CD4-positive, CD25-positive, alpha-beta regulatory T cell (primary cell): ENCODE results near the gene KCNK18. TPM values are rescaled to one million over a fixed set of nuclear protein-coding genes. Genes with fewer than 3 reads are reported as not detected.

Source experiments
- ATAC-seq, 2 donors: fragments of 150-1000 bp; cut with Tn5 transposase; one replicate each; pipeline ENCODE4 v1.10.0; 2021; ENCODE audit warnings: low read depth in 2 of 2, moderate number of reproducible peaks in 2 of 2, moderate library complexity in 1 of 2
- DNase-seq, 3 donors: peaks; one replicate each; pipeline versions ENCODE4 v3.0.0 to v3.0.0-alpha.2; 2012 to 2022; ENCODE audit warnings: mixed read lengths in 1 of 3
- H3K27ac ChIP-seq: one replicate; pipeline ENCODE4 v1.7.0; 2013; ENCODE audit warnings: mild to moderate bottlenecking, low read length; ENCODE audit not compliant: insufficient read depth, poor library complexity, severe bottlenecking
- H3K27me3 ChIP-seq: one replicate; pipeline ENCODE4 v1.7.0; 2013; ENCODE audit warnings: low read length; ENCODE audit not compliant: control insufficient read depth, insufficient read depth
- H3K36me3 ChIP-seq: one replicate; pipeline ENCODE4 v1.7.0; 2013; ENCODE audit warnings: mild to moderate bottlenecking, low read length, moderate library complexity; ENCODE audit not compliant: control insufficient read depth, insufficient read depth
- H3K4me1 ChIP-seq: 2 replicates; pipeline ENCODE4 v1.7.0; 2013; ENCODE audit warnings: mild to moderate bottlenecking, low read length; ENCODE audit not compliant: insufficient read depth, control insufficient read depth, poor library complexity, severe bottlenecking
- H3K4me3 ChIP-seq: one replicate; pipeline ENCODE4 v1.7.0; 2013; ENCODE audit warnings: low read depth, mild to moderate bottlenecking, low read length, moderate library complexity
- H3K9me3 ChIP-seq, 2 experiments: 1 replicate in 1 of 2; 2 replicates in 1 of 2; pipeline ENCODE4 v1.7.0; 2013; ENCODE audit warnings: low read length in 2 of 2, mild to moderate bottlenecking in 1 of 2, moderate library complexity in 1 of 2; ENCODE audit not compliant: control insufficient read depth in 2 of 2
- H3K27ac Mint-ChIP-seq, 3 donors: one replicate each; pipeline ENCODE4 v1.8.0; 2020 to 2022; ENCODE audit warnings: mild to moderate bottlenecking in 3 of 3, mixed read lengths in 3 of 3, moderate library complexity in 2 of 3
- H3K27me3 Mint-ChIP-seq: one replicate; pipeline ENCODE4 v1.8.0; 2022; ENCODE audit warnings: mild to moderate bottlenecking, mixed read lengths
- H3K36me3 Mint-ChIP-seq: one replicate; pipeline ENCODE4 v1.8.0; 2020; ENCODE audit warnings: mixed read lengths
- H3K4me1 Mint-ChIP-seq, 4 donors: one replicate each; pipeline ENCODE4 v1.8.0; 2020 to 2022; ENCODE audit warnings: mixed read lengths in 4 of 4, mild to moderate bottlenecking in 1 of 4
- H3K4me3 Mint-ChIP-seq, 4 donors: one replicate each; pipeline ENCODE4 v1.8.0; 2020 to 2022; ENCODE audit warnings: mild to moderate bottlenecking in 4 of 4, mixed read lengths in 4 of 4, moderate library complexity in 3 of 4
- H3K9me3 Mint-ChIP-seq, 7 donors: one replicate each; pipeline ENCODE4 v1.8.0; 2020 to 2022; ENCODE audit warnings: mixed read lengths in 7 of 7, mild to moderate bottlenecking in 3 of 7, moderate library complexity in 2 of 7
- polyA plus RNA-seq, 4 donors: library from polyadenylated mRNA; unstranded; fragments of 300-500 nt; fragmentation: Illumina TruSeq; gene quantifications; one replicate each; pipeline ENCODE4 v1.2.3, GENCODE V29; 2021
- total RNA-seq: library from RNA; stranded (reverse); gene quantifications from one replicate; pipeline ENCODE4 v1.2.3, GENCODE V29; 2022

Gene KCNK18
- total and polyA plus RNA-seq, 5 donors from 2014 or later: not detected

- no peaks in the 10 kb centered on the region for H3K4me1 ChIP-seq
- no peak overlapping the region for H3K27ac Mint-ChIP-seq
- no peaks in the 10 kb centered on the region for H3K36me3 Mint-ChIP-seq
- peaks cover 0 to 5% (median 3%) of the 10 kb centered on the region in 4 donors for H3K4me1 Mint-ChIP-seq
- H3K9me3 ChIP-seq: no peaks in the 10 kb centered on the region
- H3K27me3 Mint-ChIP-seq: peaks cover 38% of the 10 kb centered on the region
- no peak for ATAC-seq
- no peaks in the 10 kb centered on the region for H3K36me3 ChIP-seq
- no peak overlapping the region for H3K4me3 ChIP-seq
- H3K4me3 Mint-ChIP-seq: no peak overlapping the region
- no peaks in the 10 kb centered on the region for H3K27me3 ChIP-seq
- no peak overlapping the region for H3K27ac ChIP-seq
- DNase-seq: no peak
- peaks cover 0 to 6% (median 0%) of the 10 kb centered on the region in 7 donors for H3K9me3 Mint-ChIP-seq
Measured at GRCh38 chr10:117239721-117240620, 42.7 kb downstream of the KCNK18 start.

GRCh38 chr10:117240621-117241529 is 43.6 kb downstream of the KCNK18 start, which contains the start of gene SLC18A2:
SLC18A2 (plus strand) TSS chr10:117241114; CDS start chr10:117241694, 580 bp downstream.
- peaks cover 38% of the 10 kb centered on the region for H3K27me3 Mint-ChIP-seq
- H3K4me3 ChIP-seq: no peak within 1 kb of the TSS
- no peaks in the 10 kb centered on the region for H3K4me1 ChIP-seq
- H3K9me3 ChIP-seq: no peaks in the 10 kb centered on the region
- ATAC-seq (no peak), DNase-seq (no peak)
- no peak within 1 kb of the TSS for H3K27ac Mint-ChIP-seq
- no peaks in the 10 kb centered on the region for H3K27me3 ChIP-seq
- H3K27ac ChIP-seq: no peak within 1 kb of the TSS
- peaks cover 0 to 4% (median 0%) of the 10 kb centered on the region in 7 donors for H3K9me3 Mint-ChIP-seq
- peak within 1 kb of the TSS in 1 of 4 donors; percentile 74 for H3K4me3 Mint-ChIP-seq
- H3K4me1 Mint-ChIP-seq: peaks cover 0 to 5% (median 3%) of the 10 kb centered on the region in 4 donors
- H3K36me3 ChIP-seq: no peaks in the 10 kb centered on the region
- H3K36me3 Mint-ChIP-seq: no peaks in the 10 kb centered on the region

DNA sequence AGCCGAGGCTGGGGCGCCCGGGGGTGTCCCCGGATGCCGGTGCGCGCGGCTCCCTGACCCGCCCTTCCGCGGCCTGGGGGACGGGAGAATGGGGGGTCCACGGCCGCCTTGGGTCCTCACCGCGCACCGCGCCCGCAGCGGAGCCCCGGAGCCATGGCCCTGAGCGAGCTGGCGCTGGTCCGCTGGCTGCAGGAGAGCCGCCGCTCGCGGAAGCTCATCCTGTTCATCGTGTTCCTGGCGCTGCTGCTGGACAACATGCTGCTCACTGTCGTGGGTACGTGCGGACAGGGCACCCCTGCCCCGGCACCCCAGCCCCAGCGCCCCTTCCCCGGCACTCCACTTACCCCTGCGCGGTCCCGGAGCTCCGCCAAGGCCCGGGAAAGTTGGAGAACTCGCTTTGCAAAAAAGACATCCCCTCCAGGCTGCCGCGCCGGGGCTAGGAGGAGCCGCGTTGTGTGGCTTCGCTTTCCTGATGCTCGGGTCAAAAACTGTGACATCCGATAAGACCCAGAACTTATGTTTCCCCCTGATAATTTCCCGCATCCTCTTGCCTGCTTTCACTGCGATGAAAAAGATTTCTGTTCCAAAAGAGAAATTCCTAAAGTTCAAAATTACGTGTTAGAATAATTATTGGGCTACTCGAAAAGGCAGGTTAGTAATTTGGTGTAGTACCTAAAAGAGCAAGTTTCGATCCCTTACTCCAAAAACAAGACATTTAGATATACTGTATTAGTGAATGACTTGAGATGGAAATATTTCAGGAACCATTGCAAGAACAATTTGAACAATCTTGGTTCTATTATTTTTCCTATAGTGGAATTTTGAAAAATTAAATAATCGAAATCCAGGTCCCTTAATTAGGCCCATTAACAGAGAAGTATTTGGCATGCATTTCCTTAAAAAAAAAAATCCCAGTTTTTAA is 44.5 kb downstream of the KCNK18 start:
- DNase-seq: no peak
- peaks cover 0 to 5% (median 3%) of the 10 kb centered on the region in 4 donors for H3K4me1 Mint-ChIP-seq
- H3K36me3 ChIP-seq: no peaks in the 10 kb centered on the region
- H3K9me3 Mint-ChIP-seq: peaks cover 0 to 4% (median 0%) of the 10 kb centered on the region in 7 donors
- no peak overlapping the region for H3K4me3 ChIP-seq
- H3K36me3 Mint-ChIP-seq: no peaks in the 10 kb centered on the region
- H3K27me3 Mint-ChIP-seq: peaks cover 37% of the 10 kb centered on the region
- H3K9me3 ChIP-seq: no peaks in the 10 kb centered on the region
- H3K4me1 ChIP-seq: no peaks in the 10 kb centered on the region
- no peaks in the 10 kb centered on the region for H3K27me3 ChIP-seq
- no peak for ATAC-seq
- peak overlapping the region in 1 of 4 donors; percentile 74 for H3K4me3 Mint-ChIP-seq
- no peak overlapping the region for H3K27ac Mint-ChIP-seq
- no peak overlapping the region for H3K27ac ChIP-seq

DNA sequence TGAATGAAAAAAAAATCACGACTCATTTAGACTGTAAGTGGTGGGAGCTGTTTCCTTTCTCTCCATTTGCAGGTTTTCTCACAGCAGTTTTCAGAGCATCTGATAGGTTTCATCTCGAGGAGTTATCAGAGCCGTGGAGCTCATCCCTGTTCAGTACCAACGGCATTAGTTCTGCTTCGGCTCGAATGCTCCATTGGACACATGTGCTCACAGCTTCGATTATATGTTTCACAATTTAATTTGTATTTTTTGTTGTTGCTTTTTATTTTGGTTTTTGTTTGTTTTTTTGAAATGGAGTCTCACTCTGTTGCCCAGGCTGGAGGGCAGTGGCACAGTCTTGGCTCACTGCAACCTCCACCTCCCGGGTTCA is 45.2 kb downstream of the KCNK18 start:
- ATAC-seq: no peak
- no peak overlapping the region for H3K4me3 Mint-ChIP-seq
- H3K27me3 ChIP-seq: no peaks in the 10 kb centered on the region
- peaks cover 0 to 4% (median 0%) of the 10 kb centered on the region in 7 donors for H3K9me3 Mint-ChIP-seq
- no peaks in the 10 kb centered on the region for H3K4me1 ChIP-seq
- no peaks in the 10 kb centered on the region for H3K9me3 ChIP-seq
- no peak for DNase-seq
- peaks cover 30% of the 10 kb centered on the region for H3K27me3 Mint-ChIP-seq
- H3K27ac ChIP-seq: no peak overlapping the region
- no peaks in the 10 kb centered on the region for H3K36me3 Mint-ChIP-seq
- no peak overlapping the region for H3K4me3 ChIP-seq
- H3K36me3 ChIP-seq: no peaks in the 10 kb centered on the region
- H3K27ac Mint-ChIP-seq: no peak overlapping the region
- H3K4me1 Mint-ChIP-seq: peaks cover 0 to 5% (median 3%) of the 10 kb centered on the region in 4 donors

DNA sequence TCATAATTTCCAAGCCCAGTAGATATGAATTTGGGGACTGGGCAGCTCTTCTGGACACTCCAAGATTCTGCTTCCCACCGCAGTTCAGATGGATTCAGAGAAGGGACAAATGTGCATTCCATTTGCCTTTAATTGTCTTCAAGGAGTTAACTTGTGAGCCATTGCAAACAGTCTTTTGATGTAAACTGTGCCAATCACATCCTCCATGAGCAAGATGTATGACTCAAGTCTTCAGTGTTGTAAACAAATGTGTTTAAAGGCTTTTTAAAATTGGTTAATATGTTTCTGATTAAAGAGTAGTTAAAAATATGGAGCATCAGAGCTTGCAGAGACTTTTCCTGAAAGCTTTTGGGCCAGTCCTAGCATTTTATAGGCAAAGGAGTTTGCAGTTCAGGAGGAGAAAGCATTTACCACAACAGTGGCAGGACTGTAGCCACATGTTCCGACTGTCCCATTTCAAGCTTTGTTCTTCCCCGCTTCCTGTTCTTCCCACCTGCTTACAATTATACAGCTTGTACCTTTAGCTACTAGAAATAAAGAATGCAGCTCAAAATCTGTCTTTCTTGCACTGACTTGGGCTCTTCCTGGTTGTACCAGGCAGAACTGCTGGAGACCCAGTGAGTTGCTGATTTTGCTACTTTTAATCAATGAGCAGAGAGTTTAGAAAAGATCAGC is 49.8 kb downstream of the KCNK18 start:
- Histone ChIP-seq H3K4me3 (no peak overlapping the region), H3K4me1 (no peaks in the 10 kb centered on the region), H3K36me3 (no peaks in the 10 kb centered on the region), H3K27ac (no peak overlapping the region), H3K9me3 (no peaks in the 10 kb centered on the region), H3K27me3 (peaks cover 4% of the 10 kb centered on the region)
- no peak overlapping the region for H3K27ac Mint-ChIP-seq
- no peak overlapping the region for H3K4me3 Mint-ChIP-seq
- peaks cover 24% of the 10 kb centered on the region for H3K27me3 Mint-ChIP-seq
- H3K4me1 Mint-ChIP-seq: peaks cover 0 to under 1% (median under 1%) of the 10 kb centered on the region in 4 donors
- DNase-seq (no peak), ATAC-seq (no peak)
- H3K9me3 Mint-ChIP-seq: no peaks in the 10 kb centered on the region
- H3K36me3 Mint-ChIP-seq: no peaks in the 10 kb centered on the region

DNA sequence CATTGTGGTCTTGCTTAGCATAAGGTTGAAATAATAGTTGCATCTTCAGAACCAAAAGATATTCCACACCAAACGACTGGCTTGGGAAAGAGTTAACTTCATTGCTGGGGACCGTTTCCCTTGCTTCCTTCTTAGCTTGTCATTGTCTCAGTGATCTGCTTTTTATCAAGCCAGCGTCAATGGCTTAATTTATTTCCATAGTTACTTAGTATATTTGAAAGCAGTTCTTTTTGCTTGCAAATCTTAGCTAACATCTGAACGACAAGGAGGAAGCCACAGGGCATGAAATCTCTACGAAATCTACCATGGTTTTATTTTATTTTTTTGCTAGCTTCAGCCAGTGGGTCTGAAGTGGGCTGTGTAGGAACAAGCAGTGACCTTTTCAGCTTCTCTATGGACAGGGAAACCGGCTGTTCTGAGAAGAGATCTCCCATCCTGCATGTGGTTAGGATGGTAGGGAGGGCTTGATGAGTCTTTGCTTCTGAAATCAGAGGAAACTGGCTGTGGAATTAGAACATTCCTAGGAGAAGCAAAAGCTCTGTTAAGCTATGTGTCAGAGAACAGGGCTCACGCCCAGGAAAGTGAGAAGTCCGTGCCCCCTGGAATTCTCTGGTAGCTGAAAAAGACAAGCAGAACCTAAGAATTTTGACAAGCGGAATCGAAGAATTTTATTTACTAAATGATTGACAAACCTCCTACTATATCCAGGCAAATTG is 51.6 kb downstream of the KCNK18 start:
- Histone ChIP-seq H3K27me3 (peaks cover 4% of the 10 kb centered on the region), H3K4me3 (no peak overlapping the region), H3K27ac (no peak overlapping the region), H3K4me1 (no peaks in the 10 kb centered on the region), H3K36me3 (no peaks in the 10 kb centered on the region), H3K9me3 (no peaks in the 10 kb centered on the region)
- DNase-seq (no peak), ATAC-seq (no peak)
- Mint-ChIP-seq H3K9me3 (no peaks in the 10 kb centered on the region), H3K36me3 (no peaks in the 10 kb centered on the region), H3K4me1 (no peaks in the 10 kb centered on the region), H3K4me3 (no peak overlapping the region), H3K27me3 (peaks cover 13% of the 10 kb centered on the region), H3K27ac (no peak overlapping the region)
